PC-3 (cell line): Measurements from ENCODE around the gene EFHC1. TPM values are rescaled to one million over a fixed set of nuclear protein-coding genes. Genes with fewer than 3 reads are reported as not detected.

Experiments
- ATAC-seq: fragments of 200-7000 bp; cut with Tn5 transposase; 2 replicates; pipeline ENCODE4 v1.9.1; 2020; ENCODE audit warnings: mild to moderate bottlenecking, moderate library complexity
- BruUV-seq: library from RNA; stranded (reverse); fragments of 400-500 nt; replicated peaks from 2 replicates; lab custom pipeline; 2021; lab: Mats Ljungman, UMichigan
- CTCF ChIA-PET: fragments of 300-600 bp; sonication (Branson Sonifier 250); formaldehyde crosslinking; loops from one replicate; lab custom pipeline; 2022; ENCODE audit warnings: antibody characterized with exemption; lab: Charles Lee
- POLR2A ChIA-PET: fragments of 300-600 bp; sonication (Branson Sonifier 250); formaldehyde crosslinking; loops from one replicate; lab custom pipeline; 2022; ENCODE audit warnings: antibody characterized with exemption; ENCODE audit not compliant: unreplicated experiment; lab: Charles Lee
- DNase-seq: peaks from one replicate; pipeline ENCODE4 v3.0.0-alpha.2; 2015
- H2AFZ ChIP-seq: fragments of 300-600 bp; sonication (generic); 2 replicates; pipeline ENCODE4 v1.6.0; 2016; ENCODE audit warnings: antibody characterized with exemption, low read length
- H3F3A ChIP-seq: fragments of 300-600 bp; sonication (generic); one replicate; pipeline ENCODE4 v1.6.0; 2017; ENCODE audit warnings: antibody characterized with exemption, low read length, control low read depth, mild to moderate bottlenecking; ENCODE audit not compliant: unreplicated experiment
- H3K27ac ChIP-seq: fragments of 300-600 bp; sonication (generic); 2 replicates; pipeline ENCODE4 v1.5.1; 2016; ENCODE audit warnings: mild to moderate bottlenecking, low read length
- H3K27me3 ChIP-seq: fragments of 300-600 bp; sonication (generic); 2 replicates; pipeline ENCODE4 v1.6.1; 2016; ENCODE audit warnings: low read length, mixed read lengths
- H3K36me3 ChIP-seq: fragments of 300-600 bp; sonication (generic); 2 replicates; pipeline ENCODE4 v1.6.1; 2016; ENCODE audit warnings: low read depth, mixed run types, low read length, mixed read lengths
- H3K4me1 ChIP-seq: fragments of 300-600 bp; sonication (generic); 2 replicates; pipeline ENCODE4 v1.5.1; 2016; ENCODE audit warnings: low read length; ENCODE audit not compliant: insufficient read depth
- H3K4me2 ChIP-seq: fragments of 300-600 bp; sonication (generic); 2 replicates; pipeline ENCODE4 v1.6.0; 2016; ENCODE audit warnings: low read length
- H3K4me3 ChIP-seq: fragments of 300-600 bp; sonication (generic); 2 replicates; pipeline ENCODE4 v1.5.1; 2016; ENCODE audit warnings: mild to moderate bottlenecking, low read length, mixed read lengths
- H3K79me2 ChIP-seq: fragments of 300-600 bp; sonication (generic); 2 replicates; pipeline ENCODE4 v1.6.1; 2017; ENCODE audit warnings: low read length, mixed read lengths
- H3K9ac ChIP-seq: fragments of 300-600 bp; sonication (generic); 2 replicates; pipeline ENCODE4 v1.6.0; 2016; ENCODE audit warnings: mild to moderate bottlenecking, low read length
- H3K9me2 ChIP-seq: fragments of 300-600 bp; sonication (generic); replicated peaks from 2 replicates; pipeline ENCODE4 v1.6.1; 2016; ENCODE audit warnings: mixed run types, low read length, mixed read lengths
- H3K9me3 ChIP-seq: fragments of 300-600 bp; sonication (generic); 2 replicates; pipeline ENCODE4 v1.6.1; 2016; ENCODE audit warnings: low read length, mixed read lengths
- H4K20me1 ChIP-seq: fragments of 300-600 bp; sonication (generic); 2 replicates; pipeline ENCODE4 v1.6.1; 2016; ENCODE audit warnings: low read length, mixed read lengths
- CTCF ChIP-seq: fragments of 300-600 bp; sonication (generic); conservative IDR thresholded peaks from 2 replicates; pipeline ENCODE4 v1.5.1; 2017; ENCODE audit warnings: antibody characterized with exemption, low read depth, mild to moderate bottlenecking, low read length
- EZH2 ChIP-seq: fragments of 300-600 bp; sonication (generic); IDR thresholded peaks from one replicate; pipeline ENCODE4 v1.6.1; 2017; ENCODE audit warnings: antibody characterized with exemption, mild to moderate bottlenecking, low read length; ENCODE audit not compliant: unreplicated experiment
- EZH2phosphoT487 ChIP-seq: fragments of 300-600 bp; sonication (generic); IDR thresholded peaks from 2 replicates; pipeline ENCODE4 v1.6.1; 2018; ENCODE audit warnings: mild to moderate bottlenecking, antibody characterized with exemption, low read length, borderline replicate concordance
- intact Hi-C: fragments of 100-400 bp; cut with micrococcal nuclease; formaldehyde crosslinking; loops from 2 replicates; pipeline ENCODE4 v1.9.0; 2023
- total RNA-seq: library from RNA; depleted of rRNA; stranded (reverse); fragments of >200 nt; gene quantifications from 2 replicates; pipeline ENCODE4 v1.2.3, GENCODE V29; 2014

Gene EFHC1
- total RNA-seq, 1 experiment from 2014 or later, result 22.4 TPM

- Histone ChIP-seq H4K20me1 (no peaks in the 10 kb centered on the region), H3K9me3 (no peaks in the 10 kb centered on the region), H3K79me2 (peaks cover 18% of the 10 kb centered on the region), H3K27ac (no peak overlapping the region), H2AFZ (no peak overlapping the region), H3K4me1 (peaks cover 46% of the 10 kb centered on the region), H3K9ac (no peak overlapping the region), H3K9me2 (no peaks in the 10 kb centered on the region), H3F3A (no peaks in the 10 kb centered on the region), H3K4me2 (no peak overlapping the region), H3K27me3 (no peaks in the 10 kb centered on the region), H3K4me3 (no peak overlapping the region), H3K36me3 (peaks cover 8% of the 10 kb centered on the region; the same call in 1 of the 2 replicates)
- ChIA-PET POLR2A (no interaction called here), CTCF (no interaction called here)
- ATAC-seq (no peak), DNase-seq (no peak)
- no peak for TF ChIP-seq CTCF
- no peak for TF ChIP-seq EZH2phosphoT487
- TF ChIP-seq EZH2, result no peak
- no TSS peak for BruUV-seq
- intact Hi-C loops, result loop anchor here (5.0 kb wide), 1 partner anchor 94 kb away; the partner anchor contains the start of gene EFHC1
Observed at GRCh38 chr6:52516269-52516668, 96.1 kb downstream of the EFHC1 start.

- TF ChIP-seq EZH2 (no peak), EZH2phosphoT487 (no peak), CTCF (no peak)
- no peak for ATAC-seq
- DNase-seq, result no peak
- Histone ChIP-seq H3K4me3 (no peak overlapping the region), H3K9me2 (no peaks in the 10 kb centered on the region), H2AFZ (no peak overlapping the region), H3K4me1 (peaks cover 42% of the 10 kb centered on the region), H3F3A (no peaks in the 10 kb centered on the region), H3K27ac (no peak overlapping the region), H4K20me1 (no peaks in the 10 kb centered on the region), H3K79me2 (peaks cover 18% of the 10 kb centered on the region), H3K4me2 (peak overlapping the region; percentile 69), H3K9me3 (no peaks in the 10 kb centered on the region), H3K36me3 (peaks cover 8% of the 10 kb centered on the region; the same call in 1 of the 2 replicates), H3K9ac (no peak overlapping the region), H3K27me3 (no peaks in the 10 kb centered on the region)
- no TSS peak for BruUV-seq
- ChIA-PET POLR2A (no interaction called here), CTCF (interaction anchor here (0.5 kb wide), 1 partner anchor 109 kb away, joined by 11 read pairs; no protein-coding TSS in a partner anchor)
- intact Hi-C loops, result loop anchor here (5.0 kb wide), 1 partner anchor 95 kb away; the partner anchor contains the start of gene EFHC1
Observed at GRCh38 chr6:52516943-52517342, 96.8 kb downstream of the EFHC1 start.

DNA sequence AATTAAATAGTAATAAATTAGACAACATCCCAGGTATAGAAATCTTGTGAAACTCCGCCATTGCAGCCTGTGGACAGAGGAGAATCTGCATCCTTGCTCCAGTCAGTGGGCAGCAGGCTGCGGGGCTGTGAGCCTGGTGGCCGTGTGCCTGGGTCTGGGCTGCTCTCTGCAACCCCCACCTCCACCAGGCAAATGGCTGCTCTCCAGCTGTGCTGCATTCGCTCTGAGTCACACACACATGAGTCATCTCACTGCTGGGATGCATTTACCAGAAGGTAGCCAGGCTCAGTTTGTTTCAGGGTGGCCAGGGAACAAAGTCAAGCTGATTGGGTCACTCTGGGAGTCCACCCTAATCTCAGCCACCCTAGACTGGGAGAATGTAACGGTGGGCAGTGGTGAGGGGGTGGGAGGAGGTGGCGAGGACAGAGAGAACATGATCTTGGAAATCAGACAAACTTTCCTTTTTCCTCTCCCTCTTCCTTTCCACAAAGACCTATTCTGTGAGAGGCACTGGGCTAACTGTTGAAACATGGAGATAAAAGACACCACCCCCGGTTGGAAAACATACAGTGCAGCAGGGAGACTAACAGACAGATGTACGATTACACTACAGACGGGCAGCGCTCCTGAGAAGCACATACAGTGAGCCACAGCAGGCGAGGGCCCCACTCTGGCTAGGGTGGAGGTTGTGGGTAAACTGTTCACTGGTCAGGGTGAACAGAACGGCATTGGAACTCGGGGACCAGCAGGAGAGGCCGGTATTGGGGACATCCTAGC lies 97.5 kb downstream of the EFHC1 start:
- ChIA-PET CTCF (interaction anchor here (0.5 to 0.6 kb wide), 2 partner anchors 59 to 110 kb away, joined by 3 to 11 read pairs; partner anchors contain the start of gene TRAM2), POLR2A (interaction anchor here (0.6 kb wide), 1 partner anchor 108 kb away, joined by 3 read pairs; no protein-coding TSS in a partner anchor)
- peaks cover 42% of the 10 kb centered on the region for H3K4me1 ChIP-seq
- DNase-seq (peak; percentile 92), ATAC-seq (peak; percentile 90)
- peaks cover 8% of the 10 kb centered on the region; the same call in 1 of the 2 replicates for H3K36me3 ChIP-seq
- no peaks in the 10 kb centered on the region for H3K9me3 ChIP-seq
- BruUV-seq, result no TSS peak
- peak overlapping the region; percentile 9; the same call in 1 of the 2 replicates for H3K4me3 ChIP-seq
- H4K20me1 ChIP-seq, result no peaks in the 10 kb centered on the region
- TF ChIP-seq EZH2phosphoT487 (no peak), EZH2 (no peak), CTCF (no peak)
- H3K4me2 ChIP-seq, result peak overlapping the region; percentile 69
- intact Hi-C loops, result loop anchor here (5.0 kb wide), 1 partner anchor 95 kb away; the partner anchor contains the start of gene EFHC1
- 0 out of 2 replicates have a peak overlapping the region, but pooled peaks have one; percentile 16 for H2AFZ ChIP-seq
- peaks cover 18% of the 10 kb centered on the region for H3K79me2 ChIP-seq
- no peaks in the 10 kb centered on the region for H3K9me2 ChIP-seq
- peak overlapping the region; percentile 64 for H3K27ac ChIP-seq
- H3K27me3 ChIP-seq, result no peaks in the 10 kb centered on the region
- H3F3A ChIP-seq, result no peaks in the 10 kb centered on the region
- no peak overlapping the region for H3K9ac ChIP-seq
